ENCODE results near the gene VIM.
A peak's percentile ranks its signal among the peaks of the same experiment; 100 is the strongest.

DNA sequence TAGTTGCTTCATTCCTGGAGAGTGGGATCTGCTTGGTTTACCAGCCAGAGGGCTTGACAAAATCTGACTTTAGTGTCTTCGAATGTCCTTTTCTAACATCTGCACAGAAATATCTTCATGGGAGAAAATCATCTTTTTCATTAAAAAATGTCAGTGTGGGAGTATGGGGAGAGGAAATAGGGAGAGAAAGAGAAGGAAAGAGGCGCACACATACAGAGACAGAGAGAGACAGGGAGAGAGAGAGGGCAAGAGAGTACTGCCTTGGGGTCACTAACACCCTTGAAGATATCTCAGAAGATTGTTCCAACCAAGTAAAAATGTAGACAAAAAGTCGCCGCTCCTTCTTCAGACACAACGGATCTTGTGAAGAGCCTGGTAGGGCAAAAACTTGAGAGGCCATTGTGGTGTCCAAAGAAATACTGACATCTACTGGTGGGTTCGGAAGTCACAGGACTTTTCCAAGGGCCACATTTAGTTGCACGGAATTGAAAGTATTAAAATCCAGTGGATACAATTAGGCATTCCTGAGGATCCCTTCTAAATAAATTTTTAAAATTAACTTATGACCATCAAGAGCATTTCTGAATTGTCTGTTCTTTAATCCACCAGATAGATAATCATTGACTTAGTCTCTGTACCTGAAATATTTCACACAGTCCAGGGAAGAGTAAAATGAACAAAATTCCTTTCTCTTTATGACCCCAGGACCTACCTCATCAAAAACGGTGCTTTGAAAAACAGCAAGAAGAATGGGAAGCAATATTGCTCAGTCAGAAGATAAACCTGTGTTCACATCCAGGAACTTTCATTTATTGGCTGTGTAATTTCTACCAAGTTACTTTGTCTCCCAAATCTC, 29.7 kb downstream of the VIM start:
- TF ChIP-seq, protein P1, sequence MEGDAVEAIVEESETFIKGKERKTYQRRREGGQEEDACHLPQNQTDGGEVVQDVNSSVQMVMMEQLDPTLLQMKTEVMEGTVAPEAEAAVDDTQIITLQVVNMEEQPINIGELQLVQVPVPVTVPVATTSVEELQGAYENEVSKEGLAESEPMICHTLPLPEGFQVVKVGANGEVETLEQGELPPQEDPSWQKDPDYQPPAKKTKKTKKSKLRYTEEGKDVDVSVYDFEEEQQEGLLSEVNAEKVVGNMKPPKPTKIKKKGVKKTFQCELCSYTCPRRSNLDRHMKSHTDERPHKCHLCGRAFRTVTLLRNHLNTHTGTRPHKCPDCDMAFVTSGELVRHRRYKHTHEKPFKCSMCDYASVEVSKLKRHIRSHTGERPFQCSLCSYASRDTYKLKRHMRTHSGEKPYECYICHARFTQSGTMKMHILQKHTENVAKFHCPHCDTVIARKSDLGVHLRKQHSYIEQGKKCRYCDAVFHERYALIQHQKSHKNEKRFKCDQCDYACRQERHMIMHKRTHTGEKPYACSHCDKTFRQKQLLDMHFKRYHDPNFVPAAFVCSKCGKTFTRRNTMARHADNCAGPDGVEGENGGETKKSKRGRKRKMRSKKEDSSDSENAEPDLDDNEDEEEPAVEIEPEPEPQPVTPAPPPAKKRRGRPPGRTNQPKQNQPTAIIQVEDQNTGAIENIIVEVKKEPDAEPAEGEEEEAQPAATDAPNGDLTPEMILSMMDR (IDR thresholded peaks at IDR 0.05), result peak; percentile 70 to 90 (median 88)
- TF ChIP-seq POLR2A (IDR thresholded peaks at IDR 0.05), result no peak

Data from adrenal gland (tissue), 5 donors.